ENCODE results near the gene MPZL1.
"Not testable (repeated sequence)": the region's sequence is repeated elsewhere in the genome, so short reads cannot be mapped to it uniquely, and the experiment has no call there.

Gene MPZL1

GRCh38 chr1:167719715-167720421, 1.9 kb upstream of the MPZL1 start:
- DNase-seq, result not testable (repeated sequence)

DNA sequence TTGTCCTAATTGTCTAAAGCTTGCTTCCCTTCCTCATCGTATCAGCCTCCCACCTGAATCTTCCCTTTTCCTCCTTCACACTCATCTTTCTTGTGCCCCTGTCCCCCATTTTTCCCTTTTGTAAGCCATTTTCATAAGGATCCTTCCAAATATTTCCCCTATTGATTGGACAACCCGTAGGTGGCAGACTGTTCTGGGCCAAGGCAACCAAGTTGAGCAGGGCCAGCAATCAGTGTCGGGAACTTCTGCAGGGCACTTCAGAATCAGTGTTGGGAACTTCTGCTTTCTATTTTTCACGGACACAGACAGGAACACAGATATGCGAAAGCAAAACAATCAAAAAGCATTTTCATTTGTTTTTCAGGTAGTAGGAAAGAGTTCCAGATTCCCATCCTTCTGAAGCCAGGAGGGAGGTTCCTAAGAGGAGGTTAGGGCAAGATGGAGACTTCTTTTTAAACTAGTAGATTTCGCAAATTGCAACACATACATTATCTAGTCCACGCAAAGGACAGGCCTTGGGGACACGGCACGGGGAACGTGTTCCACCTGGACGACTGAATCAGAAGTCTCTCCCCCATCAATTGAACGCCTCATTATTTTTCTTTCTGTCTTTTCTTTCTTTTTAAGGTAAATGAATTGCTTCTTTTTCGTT, 691 bp upstream of the MPZL1 start:
- no peak for DNase-seq

DNA sequence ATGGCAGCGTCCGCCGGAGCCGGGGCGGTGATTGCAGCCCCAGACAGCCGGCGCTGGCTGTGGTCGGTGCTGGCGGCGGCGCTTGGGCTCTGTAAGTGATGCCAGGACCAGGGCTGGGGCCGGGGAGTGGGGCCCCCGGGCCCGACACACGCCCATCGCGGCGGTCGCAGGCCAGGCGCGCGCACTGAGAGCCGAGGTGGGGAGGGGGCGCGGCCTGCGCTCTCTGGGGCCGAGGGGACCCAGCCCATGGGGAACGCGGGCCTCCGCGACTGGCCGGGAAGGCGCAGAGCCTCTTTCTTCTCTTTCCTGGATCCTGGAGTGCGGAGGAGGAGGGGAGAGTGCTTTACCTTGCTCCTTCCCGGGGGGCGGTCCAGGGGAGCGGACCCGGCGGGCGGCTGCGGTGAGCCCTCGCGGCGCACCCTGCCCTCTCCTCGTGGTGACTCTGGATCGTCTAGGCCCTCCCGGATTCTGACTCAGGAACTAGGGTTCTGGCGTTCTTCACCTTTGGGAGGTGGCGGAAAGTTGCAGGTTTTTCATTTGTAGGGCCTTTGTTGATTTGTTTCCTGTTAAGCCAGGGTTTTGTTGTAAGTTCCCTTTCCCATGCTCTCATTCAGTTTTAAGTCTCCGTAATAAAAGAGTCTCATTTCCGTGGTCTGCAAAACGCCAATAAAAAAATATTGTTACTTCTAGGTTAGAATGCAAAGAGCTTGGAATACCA, 529 bp downstream of the MPZL1 start:
- DNase-seq, result no peak

DNA sequence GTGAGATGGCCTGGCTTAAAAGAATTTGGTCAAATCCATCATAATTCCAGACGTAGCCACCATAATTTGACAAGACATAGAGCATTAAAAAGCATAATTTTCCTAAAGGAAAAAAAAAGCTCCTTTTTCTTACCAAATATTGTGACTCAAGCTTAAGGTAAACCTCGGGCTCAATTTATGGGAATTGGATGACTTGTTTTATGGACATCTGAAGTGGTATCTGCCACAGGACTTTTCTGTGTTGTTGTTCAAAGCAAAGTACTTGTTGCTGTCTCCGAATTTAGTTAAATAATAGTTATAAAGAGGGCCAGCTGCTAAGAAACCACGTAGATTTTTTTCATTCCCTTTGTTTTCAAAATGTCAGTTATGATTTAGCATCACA, 1.1 kb downstream of the MPZL1 start:
- DNase-seq, result no peak

GRCh38 chr1:167723707-167724323, 2.0 kb downstream of the MPZL1 start:
- DNase-seq, result no peak

GRCh38 chr1:167726008-167726407, 4.2 kb downstream of the MPZL1 start:
- DNase-seq, result no peak

- no peak for DNase-seq
Observed at GRCh38 chr1:167728818-167729410, 7.1 kb downstream of the MPZL1 start.

- DNase-seq, result no peak
Observed at GRCh38 chr1:167734227-167734626, 12.4 kb downstream of the MPZL1 start.

DNA sequence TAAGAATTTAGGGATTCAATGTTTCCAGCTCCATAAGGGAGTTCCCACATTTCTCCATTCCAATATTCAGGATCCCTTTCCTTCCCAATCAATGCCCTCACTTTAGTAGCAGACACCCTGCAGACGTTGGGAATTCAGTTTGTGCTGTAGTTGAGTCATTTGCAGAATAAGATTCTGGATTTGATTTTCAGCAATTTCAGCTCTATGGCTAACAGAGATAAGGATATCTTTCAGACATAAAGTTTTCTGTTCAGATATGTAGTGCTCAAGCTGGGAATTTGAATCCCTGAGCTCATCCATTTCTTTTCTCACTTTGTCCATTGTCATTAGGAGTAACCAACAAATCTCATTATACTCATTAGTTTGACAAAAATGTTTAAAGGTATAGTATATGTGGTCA, 13.1 kb downstream of the MPZL1 start:
- no peak for DNase-seq

GRCh38 chr1:167737169-167737568, 15.4 kb downstream of the MPZL1 start:
- no peak for DNase-seq

- no peak for DNase-seq
Observed at GRCh38 chr1:167738158-167738557, 16.4 kb downstream of the MPZL1 start.

DNA sequence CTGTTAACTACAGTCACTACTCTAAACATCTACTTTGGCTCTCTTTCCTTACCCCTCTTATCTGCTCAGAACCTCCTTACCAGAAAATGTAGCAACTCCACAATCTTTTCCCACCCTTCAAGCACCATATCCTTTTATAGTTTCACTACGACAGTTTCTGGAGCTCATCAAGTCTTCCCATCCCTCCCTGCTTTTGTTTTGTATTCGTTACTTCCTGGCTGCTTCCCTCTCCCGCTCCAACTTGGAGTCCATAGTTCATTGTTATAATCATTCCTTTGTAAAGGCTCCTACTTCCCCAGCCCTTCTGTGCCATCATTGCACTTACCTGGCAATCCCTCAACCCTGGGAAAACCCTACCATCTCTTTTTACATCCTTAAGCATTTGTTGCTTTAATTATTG, 18.0 kb downstream of the MPZL1 start:
- no peak for DNase-seq

DNA sequence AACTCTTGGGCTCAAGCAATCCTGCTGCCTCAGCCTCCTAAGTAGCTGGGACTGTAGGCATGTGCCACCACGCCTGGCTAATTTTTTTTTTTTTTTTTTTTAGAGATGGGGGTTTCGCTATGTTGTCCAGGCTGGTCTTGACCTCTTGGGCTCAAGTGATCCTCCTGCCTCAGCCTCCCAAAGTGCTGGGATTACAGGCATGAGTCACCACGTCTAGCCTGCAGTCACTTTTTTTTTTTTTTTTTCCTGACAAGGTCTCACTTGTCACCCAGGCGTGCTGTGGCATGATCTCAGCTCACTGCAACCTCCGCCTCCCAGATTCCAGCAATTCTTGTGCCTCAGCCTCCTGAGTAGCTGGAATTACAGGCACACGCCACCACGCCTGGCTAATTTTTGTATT, 19.3 kb downstream of the MPZL1 start:
- DNase-seq, result not testable (repeated sequence)

DNA sequence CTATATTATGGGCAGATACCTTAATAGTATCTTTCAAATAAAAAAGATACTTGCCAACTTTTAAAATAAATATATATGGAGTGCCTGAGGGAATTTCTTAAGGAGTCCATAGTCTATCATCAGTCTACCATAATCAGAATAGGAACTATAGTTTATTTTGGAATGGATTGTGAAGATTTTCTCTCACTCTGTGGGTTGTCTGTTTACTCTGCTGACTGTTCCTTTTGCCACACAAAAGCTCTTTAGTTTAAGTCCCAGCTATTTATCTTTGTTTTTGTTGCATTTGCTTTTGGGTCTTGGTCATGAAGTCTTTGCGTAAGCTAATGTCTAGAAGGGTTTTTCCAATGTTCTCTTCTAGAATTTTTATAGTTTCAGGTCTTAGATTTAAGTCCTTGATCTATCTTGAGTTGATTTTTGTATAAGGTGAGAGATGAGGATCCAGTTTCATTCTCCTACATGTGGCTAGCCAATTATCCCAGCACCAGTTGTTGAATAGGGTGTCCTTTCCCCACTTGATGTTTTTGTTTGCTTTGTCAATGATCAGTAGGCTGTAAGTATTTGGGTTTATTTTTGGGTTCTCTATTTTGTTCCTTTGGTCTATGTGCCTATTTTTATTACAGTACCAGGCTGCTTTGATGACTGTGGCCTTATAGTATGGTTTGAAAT, 20.7 kb downstream of the MPZL1 start:
- DNase-seq, result not testable (repeated sequence)

DNA sequence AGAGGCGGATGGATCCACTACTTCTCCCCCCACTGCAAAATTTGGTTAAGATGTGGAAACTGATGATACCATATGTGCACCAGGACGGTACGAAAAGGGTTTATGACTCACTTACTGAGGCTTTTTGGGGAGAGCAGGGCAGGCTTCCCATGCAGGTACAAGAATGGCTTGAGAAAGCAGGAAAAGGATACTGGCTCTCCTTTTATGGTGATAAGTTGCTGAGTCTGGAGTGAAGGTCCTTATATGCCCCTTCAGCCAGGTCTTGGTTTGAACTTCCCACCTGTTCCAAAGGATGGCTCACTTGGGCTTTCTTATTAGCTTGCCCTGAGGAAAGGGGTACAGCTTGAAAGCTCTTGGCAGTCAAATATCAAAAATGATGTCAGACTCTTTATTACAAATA, 23.1 kb downstream of the MPZL1 start:
- DNase-seq, result no peak

- DNase-seq, result no peak
Observed at GRCh38 chr1:167746013-167746672, 24.4 kb downstream of the MPZL1 start.

- DNase-seq, result no peak
Observed at GRCh38 chr1:167746988-167747655, 25.3 kb downstream of the MPZL1 start.

GRCh38 chr1:167747988-167748387, 26.2 kb downstream of the MPZL1 start:
- DNase-seq, result no peak

- no peak for DNase-seq
Observed at GRCh38 chr1:167748906-167749305, 27.1 kb downstream of the MPZL1 start.

- DNase-seq, result no peak
Observed at GRCh38 chr1:167749741-167750140, 28.0 kb downstream of the MPZL1 start.

GRCh38 chr1:167750641-167751040, 28.9 kb downstream of the MPZL1 start:
- DNase-seq, result no peak

Measured in effector CD8-positive, alpha-beta T cell (primary cell).